Activated CD8-positive, alpha-beta memory T cell treated with anti-CD3 and anti-CD28 coated beads, Interleukin-2, amount 50 U/mL, for 24 hours (primary cell): ENCODE measurements around the gene PGC.

Experiments
- DNase-seq: peaks from one replicate; pipeline ENCODE4 v3.0.0-alpha.2; 2020; ENCODE audit errors: extremely low read depth

Gene PGC

GRCh38 chr6:41747256-41748101 is at the start of gene PGC:
TSS of gene PGC (minus strand) at chr6:41747397. CDS start at chr6:41747334, 63 bp downstream.
- DNase-seq: no peak

- no peak for DNase-seq
Observed at GRCh38 chr6:41796474-41796873, 49.3 kb upstream of the PGC start.

- DNase-seq: no peak
Observed at GRCh38 chr6:41791984-41792383, 44.8 kb upstream of the PGC start.

GRCh38 chr6:41791305-41791704 is 44.1 kb upstream of the PGC start:
- DNase-seq: no peak

GRCh38 chr6:41790045-41790444 is 42.8 kb upstream of the PGC start:
- no peak for DNase-seq

- no peak for DNase-seq
Observed at GRCh38 chr6:41789390-41789724, 42.2 kb upstream of the PGC start.

- peak; percentile 87 for DNase-seq
Observed at GRCh38 chr6:41787219-41787917, 40.2 kb upstream of the PGC start, which contains the start of gene TOMM6. TSS of gene TOMM6 (plus strand) at chr6:41787694. CDS start at chr6:41787698, 4 bp downstream.

- DNase-seq: peak; percentile 57
Observed at GRCh38 chr6:41786451-41787218, 39.4 kb upstream of the PGC start.

GRCh38 chr6:41785689-41786450 is 38.7 kb upstream of the PGC start:
- no peak for DNase-seq

GRCh38 chr6:41785254-41785653 is 38.1 kb upstream of the PGC start:
- no peak for DNase-seq

- no peak for DNase-seq
Observed at GRCh38 chr6:41784581-41785171, 37.5 kb upstream of the PGC start.

GRCh38 chr6:41783106-41783780 is 36.0 kb upstream of the PGC start:
- DNase-seq: no peak

- DNase-seq: no peak
Observed at GRCh38 chr6:41781366-41781730, 34.2 kb upstream of the PGC start.

- DNase-seq: no peak
Observed at GRCh38 chr6:41780551-41781365, 33.6 kb upstream of the PGC start, which contains the start of gene PRICKLE4. TSS of gene PRICKLE4 (plus strand) at chr6:41780782. CDS start at chr6:41783474, 2,692 bp downstream.

GRCh38 chr6:41779788-41780550 is 32.8 kb upstream of the PGC start, which contains the start of gene FRS3:
TSS of gene FRS3 (minus strand) at chr6:41779900. CDS start at chr6:41776987, 2,913 bp downstream.
- DNase-seq: peak; percentile 98

GRCh38 chr6:41779336-41779735 is 32.1 kb upstream of the PGC start:
- DNase-seq: no peak

GRCh38 chr6:41778895-41779294 is 31.7 kb upstream of the PGC start:
- no peak for DNase-seq

- DNase-seq: no peak
Observed at GRCh38 chr6:41777551-41778285, 30.5 kb upstream of the PGC start.
